ENCODE measurements around the gene MAML3.

MAML3 gene

GRCh38 chr4:139760567-139760966 lies 393.4 kb downstream of the MAML3 start:
- no peak for DNase-seq (ENCODE audit: low read depth, low spot score)
- H3K27ac ChIP-seq, result no peak overlapping the region

DNA sequence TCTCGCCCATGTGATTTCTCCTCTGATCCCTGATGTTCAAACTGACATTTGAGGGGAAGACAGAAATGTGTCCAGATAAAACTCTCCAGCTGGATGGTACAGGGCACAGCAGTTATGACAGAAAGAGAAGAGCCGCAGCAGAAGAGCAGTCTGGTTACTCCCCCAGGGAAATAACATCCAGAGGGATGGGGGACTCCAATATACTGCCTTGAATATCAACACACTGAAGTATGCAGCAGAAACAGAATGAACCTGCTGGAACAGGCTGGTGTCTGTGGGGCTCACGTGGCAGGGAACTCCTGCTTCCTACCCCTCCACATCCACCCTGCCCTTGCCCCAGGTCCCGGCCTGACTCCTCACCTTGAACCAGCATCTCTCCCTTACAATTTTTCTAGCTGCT lies 394.9 kb downstream of the MAML3 start:
- DNase-seq (ENCODE audit: low read depth, low spot score), result no peak
- H3K27ac ChIP-seq, result no peak overlapping the region

GRCh38 chr4:139756391-139757180 lies 397.4 kb downstream of the MAML3 start:
- no peak for DNase-seq (ENCODE audit: low read depth, low spot score)
- no peak overlapping the region for H3K27ac ChIP-seq

- no peak overlapping the region for H3K27ac ChIP-seq
- DNase-seq (ENCODE audit: low read depth, low spot score), result no peak
These were observed 399.0 kb downstream of the MAML3 start for GRCh38 chr4:139754938-139755337.

- no peak overlapping the region for H3K27ac ChIP-seq
- DNase-seq (ENCODE audit: low read depth, low spot score), result no peak
These were observed 400.3 kb downstream of the MAML3 start for GRCh38 chr4:139753686-139754085.

DNA sequence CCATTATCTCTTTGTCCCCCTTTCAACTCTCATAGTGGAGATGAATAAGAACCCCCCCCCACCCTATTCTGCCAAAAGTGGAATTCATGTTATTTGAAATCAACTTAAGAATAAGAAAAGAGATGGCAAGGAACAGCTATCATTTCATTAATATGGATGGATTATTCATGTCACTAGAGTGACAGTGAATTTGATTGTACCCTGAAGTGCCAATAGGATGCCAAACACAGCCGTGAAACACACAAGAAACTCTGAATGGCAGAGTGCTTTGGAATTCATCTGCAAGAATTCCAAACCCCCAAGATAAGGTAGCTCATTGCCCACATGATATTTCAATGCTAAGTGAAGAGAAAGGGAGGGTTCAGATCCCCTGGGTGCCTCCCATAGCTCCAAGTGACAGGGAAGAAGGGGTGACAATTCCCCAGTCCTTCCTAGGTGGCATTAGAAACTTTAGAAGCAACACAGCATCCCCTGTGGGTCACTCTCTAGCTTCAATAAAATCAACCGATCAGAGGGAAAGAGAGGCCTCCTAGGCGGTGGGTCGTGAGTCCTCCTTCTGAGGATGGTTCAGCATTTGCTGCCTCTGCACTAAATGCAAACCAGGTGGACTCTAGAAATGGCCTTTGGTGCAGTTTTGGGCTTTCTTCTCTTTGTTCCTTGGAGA lies 404.0 kb downstream of the MAML3 start:
- H3K27ac ChIP-seq, result no peak overlapping the region
- no peak for DNase-seq (ENCODE audit: low read depth, low spot score)

- DNase-seq (ENCODE audit: low read depth, low spot score), result no peak
- no peak overlapping the region for H3K27ac ChIP-seq
These were observed 404.6 kb downstream of the MAML3 start for GRCh38 chr4:139749338-139749737.

GRCh38 chr4:139746431-139747171 lies 407.4 kb downstream of the MAML3 start:
- DNase-seq (ENCODE audit: low read depth, low spot score), result no peak
- H3K27ac ChIP-seq, result no peak overlapping the region

GRCh38 chr4:139745111-139745639 lies 408.8 kb downstream of the MAML3 start:
- no peak overlapping the region for H3K27ac ChIP-seq
- DNase-seq (ENCODE audit: low read depth, low spot score), result no peak

GRCh38 chr4:139744232-139744631 lies 409.8 kb downstream of the MAML3 start:
- no peak overlapping the region for H3K27ac ChIP-seq
- DNase-seq (ENCODE audit: low read depth, low spot score), result no peak

DNA sequence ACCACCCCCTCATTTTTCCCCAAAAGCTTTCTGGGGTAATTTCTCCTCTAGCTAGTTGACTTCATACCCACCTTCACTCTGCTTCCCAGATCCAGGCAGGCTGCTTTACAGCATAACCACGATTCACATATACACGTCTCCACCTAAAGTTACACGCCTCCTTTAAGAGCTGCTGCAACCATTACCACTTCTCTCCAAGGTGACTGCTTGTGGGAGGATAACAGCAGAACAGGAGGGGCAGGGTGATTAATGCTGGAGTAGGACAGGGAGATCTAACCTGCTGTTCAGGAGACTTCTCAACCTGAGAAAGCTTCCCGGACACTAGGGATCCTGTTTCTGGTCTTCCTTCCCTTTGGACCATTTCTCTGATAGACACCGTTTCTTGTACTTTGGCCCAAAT lies 411.0 kb downstream of the MAML3 start:
- no peak overlapping the region for H3K27ac ChIP-seq
- DNase-seq (ENCODE audit: low read depth, low spot score), result no peak

- peak; percentile 62 for DNase-seq (ENCODE audit: low read depth, low spot score)
- peak overlapping the region; percentile 30 for H3K27ac ChIP-seq
These were observed 413.4 kb downstream of the MAML3 start for GRCh38 chr4:139740531-139741041.

DNA sequence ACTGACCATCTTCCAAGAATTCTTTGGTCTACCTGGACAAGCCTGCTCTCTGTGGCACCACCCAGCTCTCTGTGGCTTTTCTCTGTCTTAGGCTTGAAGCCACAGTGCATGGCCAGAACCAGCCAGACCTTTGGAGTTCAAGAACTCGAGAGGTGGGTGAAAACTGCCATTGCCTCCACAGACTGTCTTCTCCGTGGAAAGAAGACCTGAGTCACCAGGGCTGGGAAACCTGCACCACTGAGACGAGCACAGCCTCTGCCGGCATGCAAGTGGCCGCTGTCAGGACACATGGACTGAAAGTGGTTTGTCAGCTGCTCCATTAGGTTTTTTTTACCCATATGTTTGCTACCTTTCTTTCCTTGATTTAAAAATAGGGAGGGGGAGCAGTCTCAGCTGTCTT lies 413.9 kb downstream of the MAML3 start:
- peak overlapping the region; percentile 30 for H3K27ac ChIP-seq
- no peak for DNase-seq (ENCODE audit: low read depth, low spot score)

- DNase-seq (ENCODE audit: low read depth, low spot score), result no peak
These were observed 415.0 kb downstream of the MAML3 start for GRCh38 chr4:139738846-139739613.

GRCh38 chr4:139736661-139737060 lies 417.3 kb downstream of the MAML3 start:
- no peak overlapping the region for H3K27ac ChIP-seq
- no peak for DNase-seq (ENCODE audit: low read depth, low spot score)

More at GRCh38 chr4:139738846-139739613, 415.0 kb downstream of the MAML3 start:
- no peak overlapping the region for H3K27ac ChIP-seq

DNA sequence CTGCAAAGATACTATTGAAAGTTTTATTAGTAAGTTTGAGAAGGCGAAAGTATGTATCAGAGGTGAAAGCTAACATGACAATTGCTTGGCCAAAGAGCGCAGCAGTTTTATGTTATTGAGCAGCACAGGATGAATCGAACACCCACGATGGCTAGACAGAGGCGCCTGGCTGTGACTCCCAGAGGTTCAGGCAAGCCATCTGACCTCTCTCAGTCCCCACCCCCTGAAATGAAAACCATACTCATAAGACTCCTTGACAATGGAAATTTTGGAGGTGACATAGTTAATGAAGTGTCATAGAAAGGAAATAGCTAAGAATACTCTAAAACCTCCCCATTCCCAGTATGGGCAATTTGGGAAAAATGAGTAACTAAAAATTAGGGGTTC lies 417.7 kb downstream of the MAML3 start:
- H3K27ac ChIP-seq, result no peak overlapping the region
- no peak for DNase-seq (ENCODE audit: low read depth, low spot score)

GRCh38 chr4:139735381-139736273 lies 418.4 kb downstream of the MAML3 start:
- no peak for DNase-seq (ENCODE audit: low read depth, low spot score)
- H3K27ac ChIP-seq, result no peak overlapping the region

DNA sequence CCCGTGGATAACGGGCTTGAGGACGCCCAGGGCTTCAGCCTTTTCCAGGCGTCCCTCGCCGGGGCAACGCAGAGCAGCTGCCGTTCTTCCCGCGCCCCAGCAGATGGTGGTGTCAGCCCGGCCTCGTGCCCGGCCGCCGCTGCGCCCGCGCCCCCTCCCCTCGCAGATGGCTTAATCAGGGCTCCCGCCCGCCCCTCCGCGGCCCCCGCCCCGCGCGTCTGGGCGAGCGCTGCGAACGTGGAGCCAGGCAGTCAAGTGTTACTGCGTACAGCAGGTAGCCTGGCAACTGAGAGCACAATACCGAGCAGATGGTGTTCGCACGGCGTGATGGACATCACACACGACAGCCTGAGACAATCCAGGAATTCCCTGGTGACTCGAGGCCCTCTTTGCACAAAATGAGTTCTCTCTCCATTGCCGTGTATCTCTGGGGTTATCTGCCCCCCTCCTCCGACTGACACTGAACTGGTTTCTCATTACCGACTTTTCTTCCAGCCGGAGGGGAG lies 419.1 kb downstream of the MAML3 start:
- DNase-seq (ENCODE audit: low read depth, low spot score), result no peak
- H3K27ac ChIP-seq, result no peak overlapping the region
